RWPE1 (cell line): ENCODE data around the gene GRAP2.

ENCODE experiments used
- CTCF ChIA-PET: fragments of 350-600 bp; sonication (Branson Sonifier 250); formaldehyde crosslinking; extraction: SDS; loops from one replicate; lab custom pipeline; 2021; lab: Yijun Ruan, JAX
- POLR2A ChIA-PET: fragments of 400-600 bp; formaldehyde crosslinking; extraction: SDS; loops from one replicate; lab custom pipeline; 2020; ENCODE audit warnings: antibody characterized with exemption; ENCODE audit not compliant: low non-redundant PET; lab: Yijun Ruan, JAX
- DNase-seq: peaks from one replicate; pipeline ENCODE4 v3.0.0; 2012; ENCODE audit warnings: low spot score
- H3K27ac ChIP-seq: fragments of 450-650 bp; 2 replicates; pipeline ENCODE4 v1.5.1; 2017
- CTCF ChIP-seq: fragments of 450-650 bp; conservative IDR thresholded peaks from 2 replicates; pipeline ENCODE4 v1.5.1; 2017; ENCODE audit warnings: low read depth, mild to moderate bottlenecking

The GRAP2 gene

GRCh38 chr22:39923696-39924095 lies 22.8 kb downstream of the GRAP2 start:
- POLR2A ChIA-PET = no interaction called here
- TF ChIP-seq CTCF = no peak
- H3K27ac ChIP-seq = no peak overlapping the region
- DNase-seq = no peak
- CTCF ChIA-PET = interaction anchor here (0.7 kb wide), 1 partner anchor 101 kb away, joined by 3 read pairs; no protein-coding TSS in a partner anchor

- no peak for DNase-seq
- ChIA-PET POLR2A (no interaction called here), CTCF (no interaction called here)
- H3K27ac ChIP-seq = no peak overlapping the region
- no peak for TF ChIP-seq CTCF
Observed at GRCh38 chr22:39924286-39924685, 23.4 kb downstream of the GRAP2 start.

GRCh38 chr22:39925273-39925672 lies 24.4 kb downstream of the GRAP2 start:
- no peak for TF ChIP-seq CTCF
- ChIA-PET POLR2A (no interaction called here), CTCF (no interaction called here)
- H3K27ac ChIP-seq = no peak overlapping the region
- no peak for DNase-seq

- no peak overlapping the region for H3K27ac ChIP-seq
- no peak for TF ChIP-seq CTCF
- CTCF ChIA-PET = no interaction called here
- no peak for DNase-seq
- POLR2A ChIA-PET = no interaction called here
Observed at GRCh38 chr22:39925909-39926679, 25.2 kb downstream of the GRAP2 start.

- DNase-seq = no peak
- no peak overlapping the region for H3K27ac ChIP-seq
- CTCF ChIA-PET = interaction anchor here (0.6 to 0.7 kb wide), 2 partner anchors 397 to 621 kb away, joined by 3 read pairs; no protein-coding TSS in a partner anchor
- POLR2A ChIA-PET = no interaction called here
- no peak for TF ChIP-seq CTCF
Observed at GRCh38 chr22:39926753-39927152, 25.9 kb downstream of the GRAP2 start.

- DNase-seq = no peak
- TF ChIP-seq CTCF = no peak
- ChIA-PET CTCF (interaction anchor here (0.7 kb wide), 1 partner anchor 396 kb away, joined by 3 read pairs; no protein-coding TSS in a partner anchor), POLR2A (no interaction called here)
- no peak overlapping the region for H3K27ac ChIP-seq
Observed at GRCh38 chr22:39927544-39927943, 26.7 kb downstream of the GRAP2 start.
